ENCODE measurements around the gene KSR2.

GRCh38 chr12:117738233-117738632 lies 230.6 kb downstream of the KSR2 start:
- TF ChIP-seq CTCF (IDR thresholded peaks at IDR 0.05) (no peak), POLR2A (IDR thresholded peaks at IDR 0.05; ENCODE audit: low read depth) (no peak)
